K562 (cell line): ENCODE results near the gene ARHGEF4. TPM values are rescaled to one million over a fixed set of nuclear protein-coding genes. Genes with fewer than 3 reads are reported as not detected.

Experiments
- AFF4 ChIP-seq: sonication (generic); formaldehyde crosslinking; IDR thresholded peaks from 2 replicates; pipeline ENCODE4 v1.8.0; 2023; ENCODE audit warnings: mild to moderate bottlenecking, missing genetic modification reagents
- ATF1 ChIP-seq, 2 experiments: fragments of 450-650 bp in 1 of 2; IDR thresholded peaks; 2 replicates each; pipeline ENCODE4 v1.6.1; 2016; ENCODE audit warnings: missing compliant biosample characterization in 1 of 2, missing genetic modification characterization in 1 of 2
- CHD2 ChIP-seq: IDR thresholded peaks from 2 replicates; pipeline ENCODE4 v1.6.1; 2011; ENCODE audit warnings: low read depth, low read length
- EP400 ChIP-seq: fragments of 450-650 bp; IDR thresholded peaks from 2 replicates; pipeline ENCODE4 v1.6.1; 2017; ENCODE audit warnings: antibody characterized with exemption, mild to moderate bottlenecking, moderate library complexity
- ERF ChIP-seq: fragments of 450-650 bp; formaldehyde crosslinking; IDR thresholded peaks from 2 replicates; pipeline ENCODE4 v1.4.0; 2020; ENCODE audit warnings: mild to moderate bottlenecking, mixed read lengths
- HIVEP1 ChIP-seq: fragments of 250-450 bp; sonication (Bioruptor Pico); IDR thresholded peaks from 2 replicates; pipeline ENCODE4 v1.4.0; 2020; ENCODE audit warnings: mild to moderate bottlenecking
- KDM1A ChIP-seq, 2 experiments: fragments of 450-650 bp; IDR thresholded peaks; 2 replicates each; pipeline ENCODE4 v1.6.1; 2016; ENCODE audit warnings: mild to moderate bottlenecking in 2 of 2
- MYBL2 ChIP-seq, 2 experiments: fragments of 450-650 bp in 1 of 2; sonication (generic) in 1 of 2; formaldehyde crosslinking in 1 of 2; IDR thresholded peaks; 2 replicates each; pipeline versions ENCODE4 v1.6.1 to v1.8.1; 2017 to 2022; ENCODE audit warnings: borderline replicate concordance in 1 of 2, inconsistent platforms in 1 of 2, low read depth in 1 of 2, mild to moderate bottlenecking in 1 of 2, missing genetic modification reagents in 1 of 2, moderate library complexity in 1 of 2
- NBN ChIP-seq: fragments of 450-650 bp; IDR thresholded peaks from 2 replicates; pipeline ENCODE4 v1.6.1; 2016; ENCODE audit warnings: low read depth, mild to moderate bottlenecking
- NCOA1 ChIP-seq: fragments of 450-650 bp; IDR thresholded peaks from 2 replicates; pipeline ENCODE4 v1.6.1; 2016; ENCODE audit warnings: low read depth
- NFE2L1 ChIP-seq: fragments of 450-650 bp; IDR thresholded peaks from 2 replicates; pipeline ENCODE4 v1.6.1; 2016; ENCODE audit warnings: missing genetic modification characterization, low read depth, mild to moderate bottlenecking, missing compliant biosample characterization, moderate library complexity, borderline replicate concordance
- NKRF ChIP-seq: fragments of 450-650 bp; IDR thresholded peaks from 2 replicates; pipeline ENCODE4 v1.6.1; 2016; ENCODE audit warnings: borderline replicate concordance
- POU5F1 ChIP-seq: fragments of 150-350 bp; IDR thresholded peaks from 2 replicates; pipeline ENCODE4 v1.6.1; 2014; ENCODE audit warnings: borderline replicate concordance, low read length, low read depth, mild to moderate bottlenecking; ENCODE audit not compliant: partially characterized antibody
- PYGO2 ChIP-seq: fragments of 450-650 bp; IDR thresholded peaks from 2 replicates; pipeline ENCODE4 v1.6.1; 2016; ENCODE audit warnings: mild to moderate bottlenecking, missing genetic modification characterization, moderate library complexity, missing compliant biosample characterization
- RBM22 ChIP-seq: fragments of 200-400 bp; formaldehyde crosslinking; IDR thresholded peaks from 2 replicates; pipeline ENCODE4 v1.6.1; 2018; ENCODE audit warnings: low read length, low read depth; ENCODE audit not compliant: poor library complexity, severe bottlenecking
- RFX5 ChIP-seq: IDR thresholded peaks from 2 replicates; pipeline ENCODE4 v1.6.1; 2011; ENCODE audit warnings: low read depth, mild to moderate bottlenecking, improper control_type of control experiment, low read length
- SMARCA4 ChIP-seq: fragments of 450-650 bp; IDR thresholded peaks from 2 replicates; pipeline ENCODE4 v1.6.1; 2016
- SMARCC2 ChIP-seq: fragments of 450-650 bp; IDR thresholded peaks from 2 replicates; pipeline ENCODE4 v1.6.1; 2017; ENCODE audit warnings: antibody characterized with exemption, moderate library complexity, mild to moderate bottlenecking, low read depth
- SOX6 ChIP-seq: fragments of 450-650 bp; IDR thresholded peaks from 2 replicates; pipeline ENCODE4 v1.6.1; 2014; ENCODE audit warnings: mild to moderate bottlenecking
- STAG1 ChIP-seq: sonication (generic); formaldehyde crosslinking; IDR thresholded peaks from 2 replicates; pipeline ENCODE4 v1.5.0; 2020; ENCODE audit warnings: missing genetic modification reagents, borderline replicate concordance
- SUPT5H ChIP-seq: fragments of 450-650 bp; IDR thresholded peaks from 2 replicates; pipeline ENCODE4 v1.6.1; 2016
- TAF9B ChIP-seq: fragments of 450-650 bp; IDR thresholded peaks from 2 replicates; pipeline ENCODE4 v1.6.1; 2018; ENCODE audit warnings: mild to moderate bottlenecking; ENCODE audit not compliant: partially characterized antibody
- ZC3H8 ChIP-seq: fragments of 450-650 bp; IDR thresholded peaks from 2 replicates; pipeline ENCODE4 v1.6.1; 2017
- ZNF175 ChIP-seq: fragments of 200-800 bp; sonication (Bioruptor generic); IDR thresholded peaks from 2 replicates; pipeline ENCODE4 v1.6.1; 2016; ENCODE audit warnings: low read depth, mild to moderate bottlenecking, missing genetic modification characterization, missing compliant biosample characterization
- ZSCAN29 ChIP-seq: fragments of 450-650 bp; IDR thresholded peaks from 2 replicates; pipeline ENCODE4 v1.6.1; 2017
- polyA plus RNA-seq, 8 experiments: library from polyadenylated mRNA; depleted of rRNA in 4 of 8; stranded (reverse) in 5 of 8; unstranded in 3 of 8; fragments of >200 nt; fragmentation: Nextera tagmentation in 2 of 8; fragmentation: Illumina TruSeq in 1 of 8; extraction: Ambion mirVana in 2 of 8; extraction: Trizol in 1 of 8; gene quantifications; 2 replicates each; pipeline versions ENCODE4 v1.2.1 to v1.2.3, GENCODE V29; 2011 to 2014; ENCODE audit warnings: inconsistent platforms in 1 of 8, missing spikeins in 1 of 8
- total RNA-seq, 7 experiments: library from RNA; depleted of rRNA in 6 of 7; stranded (reverse); fragments of >200 nt in 6 of 7; fragmentation: Illumina TruSeq in 2 of 7; extraction: Trizol in 2 of 7; gene quantifications; 2 replicates each; pipeline versions ENCODE4 v1.2.1 to v1.2.3, GENCODE V29; 2011 to 2021; ENCODE audit warnings: low replicate concordance in 1 of 7

The ARHGEF4 gene
- total and polyA plus RNA-seq, 9 of the 15 experiments (the other 6 are each of a cell fraction or from before 2014, with no cell fraction given): not detected

GRCh38 chr2:131093696-131094462, 257.2 kb downstream of the ARHGEF4 start (continued):
- TF ChIP-seq HIVEP1 (CRISPR knock-in tag): no peak
- TF ChIP-seq RBM22: no peak
- no peak for TF ChIP-seq STAG1 (CRISPR knock-in tag)
- TF ChIP-seq CHD2: no peak
- TF ChIP-seq NBN: peak; percentile 76; the same call in 1 of the 2 replicates
- 0 out of 2 replicates have a peak, but pooled peaks have one; percentile 20 for TF ChIP-seq NCOA1
- TF ChIP-seq ATF1 (CRISPR knock-in tag; IDR thresholded peaks at IDR 0.05): no peak
- TF ChIP-seq ATF1 (tag; IDR thresholded peaks at IDR 0.05): 0 out of 2 replicates have a peak, but pooled peaks have one; percentile 6
- TF ChIP-seq TAF9B: peak; percentile 8
- TF ChIP-seq PYGO2 (tag): no peak
- no peak for TF ChIP-seq MYBL2 (IDR thresholded peaks at IDR 0.05; ENCODE audit: low read depth)
- TF ChIP-seq MYBL2 (CRISPR knock-in tag; IDR thresholded peaks at IDR 0.05; ENCODE audit: borderline replicate concordance): no peak
- TF ChIP-seq EP400: peak; percentile 76
- no peak for TF ChIP-seq ZSCAN29
- no peak for TF ChIP-seq NFE2L1
- TF ChIP-seq AFF4: no peak
- TF ChIP-seq SOX6: no peak
- TF ChIP-seq ERF: no peak
- peak; percentile 61; the same call in 1 of the 2 replicates for TF ChIP-seq NKRF
- TF ChIP-seq POU5F1: no peak
- TF ChIP-seq SUPT5H: peak; percentile 63
- no peak for TF ChIP-seq ZC3H8
- no peak for TF ChIP-seq RFX5
- no peak for TF ChIP-seq SMARCC2
- TF ChIP-seq KDM1A (IDR thresholded peaks at IDR 0.05): peak in 1 of 2 experiments; percentile 43; a peak in 2 of 4 replicates
- peak; percentile 67; the same call in 1 of the 2 replicates for TF ChIP-seq ZNF175 (CRISPR knock-in tag)
- TF ChIP-seq SMARCA4: peak; percentile 63; the same call in 1 of the 2 replicates
